NCI-H345 treated with DMSO at 0.1 percent for 48 hours (cell line): ENCODE data around the gene OSBPL9.
A peak's percentile ranks its signal among the peaks of the same experiment; 100 is the strongest.
"Not testable (repeated sequence)": the region's sequence is repeated elsewhere in the genome, so short reads cannot be mapped to it uniquely, and the experiment has no call there.

ENCODE experiments used
- DNase-seq: peaks from one replicate; lab custom pipeline; 2025; ENCODE audit not compliant: unreplicated experiment; lab: John Stamatoyannopoulos, UW

Gene OSBPL9

GRCh38 chr1:51705035-51705434, 88.1 kb downstream of the OSBPL9 start:
- no peak for DNase-seq

- no peak for DNase-seq
Measured at GRCh38 chr1:51708911-51709760, 92.2 kb downstream of the OSBPL9 start.

GRCh38 chr1:51709951-51710350, 93.1 kb downstream of the OSBPL9 start:
- no peak for DNase-seq

GRCh38 chr1:51712590-51712989, 95.7 kb downstream of the OSBPL9 start:
- DNase-seq = no peak

GRCh38 chr1:51714374-51715019, 97.6 kb downstream of the OSBPL9 start:
- no peak for DNase-seq

- no peak for DNase-seq
Measured at GRCh38 chr1:51715369-51715768, 98.5 kb downstream of the OSBPL9 start.

- DNase-seq = no peak
Measured at GRCh38 chr1:51716746-51717145, 99.9 kb downstream of the OSBPL9 start.

- no peak for DNase-seq
Measured at GRCh38 chr1:51717842-51718241, 101.0 kb downstream of the OSBPL9 start.

GRCh38 chr1:51719146-51719545, 102.3 kb downstream of the OSBPL9 start:
- DNase-seq = no peak

- DNase-seq = no peak
Measured at GRCh38 chr1:51724797-51725196, 107.9 kb downstream of the OSBPL9 start.

- DNase-seq = no peak
Measured at GRCh38 chr1:51726051-51726450, 109.2 kb downstream of the OSBPL9 start.

- no peak for DNase-seq
Measured at GRCh38 chr1:51726544-51727225, 109.8 kb downstream of the OSBPL9 start.

GRCh38 chr1:51727366-51727765, 110.5 kb downstream of the OSBPL9 start:
- DNase-seq = no peak

- DNase-seq = peak; percentile 39
Measured at GRCh38 chr1:51728611-51729155, 111.8 kb downstream of the OSBPL9 start.

- DNase-seq = peak; percentile 88
Measured at GRCh38 chr1:51729156-51729823, 112.4 kb downstream of the OSBPL9 start.

- peak; percentile 44 for DNase-seq
Measured at GRCh38 chr1:51729824-51730301, 113.0 kb downstream of the OSBPL9 start.

- DNase-seq = no peak
Measured at GRCh38 chr1:51731998-51732397, 115.1 kb downstream of the OSBPL9 start.

- no peak for DNase-seq
Measured at GRCh38 chr1:51732701-51733425, 116.0 kb downstream of the OSBPL9 start.

GRCh38 chr1:51733426-51733774, 116.5 kb downstream of the OSBPL9 start:
- not testable (repeated sequence) for DNase-seq

GRCh38 chr1:51733793-51734522, 117.1 kb downstream of the OSBPL9 start:
- DNase-seq = no peak
